ENCODE results near the gene CDKN2AIP. TPM values are rescaled to one million over a fixed set of nuclear protein-coding genes. Genes with fewer than 3 reads are reported as not detected.

Gene CDKN2AIP
- total RNA-seq, 2 experiments from 2014 or later = 55.7 to 56.9 TPM

DNA sequence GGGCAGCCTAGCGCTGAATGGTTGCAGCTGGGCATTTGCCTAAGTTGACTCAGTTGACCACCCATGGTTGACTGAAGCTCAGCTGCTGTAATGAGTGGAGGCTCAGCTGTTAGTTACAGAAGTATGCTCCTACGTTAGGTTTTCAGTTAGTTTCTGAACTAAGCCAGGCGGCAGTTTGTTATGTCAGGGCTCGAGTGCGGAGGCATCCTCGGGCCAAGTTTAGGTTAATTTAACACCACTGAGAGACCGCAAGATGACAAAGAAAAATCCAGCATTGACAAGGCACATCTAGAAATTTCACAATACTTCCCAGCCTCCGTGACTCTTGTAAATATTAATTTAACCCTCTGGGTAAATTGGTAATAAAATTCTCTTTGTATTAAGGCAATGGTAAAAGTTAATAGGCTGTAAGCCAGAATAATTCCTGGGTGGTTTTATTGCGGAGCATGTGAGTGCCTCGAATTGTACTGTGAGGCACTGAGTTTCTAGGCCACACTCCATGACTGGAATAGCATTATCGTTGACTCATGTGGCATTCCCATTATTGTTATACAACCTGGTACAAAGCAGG lies 33.1 kb upstream of the CDKN2AIP start:
- Mint-ChIP-seq H3K36me3 (ENCODE audit: low read depth) (no peaks in the 10 kb centered on the region), H3K27ac (no peak overlapping the region), H3K27me3 (no peaks in the 10 kb centered on the region), H3K4me3 (no peak overlapping the region), H3K9me3 (no peaks in the 10 kb centered on the region), H3K4me1 (ENCODE audit: low read depth) (no peaks in the 10 kb centered on the region)
- ATAC-seq (ENCODE audit: poor library complexity) (no peak), DNase-seq (no peak)
- TF ChIP-seq, protein P1, sequence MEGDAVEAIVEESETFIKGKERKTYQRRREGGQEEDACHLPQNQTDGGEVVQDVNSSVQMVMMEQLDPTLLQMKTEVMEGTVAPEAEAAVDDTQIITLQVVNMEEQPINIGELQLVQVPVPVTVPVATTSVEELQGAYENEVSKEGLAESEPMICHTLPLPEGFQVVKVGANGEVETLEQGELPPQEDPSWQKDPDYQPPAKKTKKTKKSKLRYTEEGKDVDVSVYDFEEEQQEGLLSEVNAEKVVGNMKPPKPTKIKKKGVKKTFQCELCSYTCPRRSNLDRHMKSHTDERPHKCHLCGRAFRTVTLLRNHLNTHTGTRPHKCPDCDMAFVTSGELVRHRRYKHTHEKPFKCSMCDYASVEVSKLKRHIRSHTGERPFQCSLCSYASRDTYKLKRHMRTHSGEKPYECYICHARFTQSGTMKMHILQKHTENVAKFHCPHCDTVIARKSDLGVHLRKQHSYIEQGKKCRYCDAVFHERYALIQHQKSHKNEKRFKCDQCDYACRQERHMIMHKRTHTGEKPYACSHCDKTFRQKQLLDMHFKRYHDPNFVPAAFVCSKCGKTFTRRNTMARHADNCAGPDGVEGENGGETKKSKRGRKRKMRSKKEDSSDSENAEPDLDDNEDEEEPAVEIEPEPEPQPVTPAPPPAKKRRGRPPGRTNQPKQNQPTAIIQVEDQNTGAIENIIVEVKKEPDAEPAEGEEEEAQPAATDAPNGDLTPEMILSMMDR (IDR thresholded peaks at IDR 0.05) = no peak
- intact Hi-C loops (cut with DNase I, micrococcal nuclease) = no loop called here
- Histone ChIP-seq H3K9me3 (ENCODE audit: control insufficient read depth in 1 of 2, insufficient read depth in 1 of 2, low read length in 2 of 2) (no peaks in the 10 kb centered on the region), H3K4me3 (ENCODE audit: low read length) (no peak overlapping the region), H3K27ac (ENCODE audit: low read depth in 1 of 2, low read length in 2 of 2) (no peak overlapping the region), H3K36me3 (ENCODE audit: insufficient read depth, low read length) (no peaks in the 10 kb centered on the region), H3K27me3 (ENCODE audit: control insufficient read depth in 1 of 2, insufficient read depth in 2 of 2, low read length in 2 of 2) (no peaks in the 10 kb centered on the region), H3K4me1 (ENCODE audit: insufficient read depth, low read length) (peaks cover 7% of the 10 kb centered on the region)
- ChIA-PET POLR2A (no interaction called here), CTCF (no interaction called here)

DNA sequence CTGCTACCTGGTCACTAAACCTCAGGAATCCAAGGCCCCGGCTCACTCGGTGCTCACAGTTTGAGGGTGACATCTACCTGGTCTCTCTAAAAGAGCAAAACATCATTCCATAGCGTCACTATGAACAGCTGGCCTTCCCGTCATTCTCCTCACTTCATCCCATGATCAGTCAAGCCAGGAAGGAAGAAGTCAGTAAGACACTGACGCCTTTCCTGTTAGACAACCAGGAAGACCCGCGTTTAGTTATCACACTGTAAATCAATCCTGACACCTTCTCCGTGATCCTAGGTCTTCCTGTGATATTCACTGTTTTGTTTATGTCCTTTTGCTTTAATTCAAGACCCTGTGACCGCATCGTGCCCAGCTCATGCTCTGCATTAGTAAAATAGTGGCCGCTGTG lies 31.6 kb upstream of the CDKN2AIP start:
- ChIA-PET POLR2A (no interaction called here), CTCF (no interaction called here)
- Histone ChIP-seq H3K9me3 (ENCODE audit: control insufficient read depth in 1 of 2, insufficient read depth in 1 of 2, low read length in 2 of 2) (no peaks in the 10 kb centered on the region), H3K4me1 (ENCODE audit: insufficient read depth, low read length) (no peaks in the 10 kb centered on the region), H3K36me3 (ENCODE audit: insufficient read depth, low read length) (no peaks in the 10 kb centered on the region), H3K4me3 (ENCODE audit: low read length) (no peak overlapping the region), H3K27me3 (ENCODE audit: control insufficient read depth in 1 of 2, insufficient read depth in 2 of 2, low read length in 2 of 2) (no peaks in the 10 kb centered on the region), H3K27ac (ENCODE audit: low read depth in 1 of 2, low read length in 2 of 2) (no peak overlapping the region)
- Mint-ChIP-seq H3K4me1 (ENCODE audit: low read depth) (no peaks in the 10 kb centered on the region), H3K9me3 (no peaks in the 10 kb centered on the region), H3K4me3 (no peak overlapping the region), H3K36me3 (ENCODE audit: low read depth) (no peaks in the 10 kb centered on the region), H3K27me3 (no peaks in the 10 kb centered on the region), H3K27ac (no peak overlapping the region)
- intact Hi-C loops (cut with DNase I, micrococcal nuclease) = no loop called here
- TF ChIP-seq, protein P1 (IDR thresholded peaks at IDR 0.05) = no peak
- ATAC-seq (ENCODE audit: poor library complexity) = no peak
- no peak for DNase-seq

DNA sequence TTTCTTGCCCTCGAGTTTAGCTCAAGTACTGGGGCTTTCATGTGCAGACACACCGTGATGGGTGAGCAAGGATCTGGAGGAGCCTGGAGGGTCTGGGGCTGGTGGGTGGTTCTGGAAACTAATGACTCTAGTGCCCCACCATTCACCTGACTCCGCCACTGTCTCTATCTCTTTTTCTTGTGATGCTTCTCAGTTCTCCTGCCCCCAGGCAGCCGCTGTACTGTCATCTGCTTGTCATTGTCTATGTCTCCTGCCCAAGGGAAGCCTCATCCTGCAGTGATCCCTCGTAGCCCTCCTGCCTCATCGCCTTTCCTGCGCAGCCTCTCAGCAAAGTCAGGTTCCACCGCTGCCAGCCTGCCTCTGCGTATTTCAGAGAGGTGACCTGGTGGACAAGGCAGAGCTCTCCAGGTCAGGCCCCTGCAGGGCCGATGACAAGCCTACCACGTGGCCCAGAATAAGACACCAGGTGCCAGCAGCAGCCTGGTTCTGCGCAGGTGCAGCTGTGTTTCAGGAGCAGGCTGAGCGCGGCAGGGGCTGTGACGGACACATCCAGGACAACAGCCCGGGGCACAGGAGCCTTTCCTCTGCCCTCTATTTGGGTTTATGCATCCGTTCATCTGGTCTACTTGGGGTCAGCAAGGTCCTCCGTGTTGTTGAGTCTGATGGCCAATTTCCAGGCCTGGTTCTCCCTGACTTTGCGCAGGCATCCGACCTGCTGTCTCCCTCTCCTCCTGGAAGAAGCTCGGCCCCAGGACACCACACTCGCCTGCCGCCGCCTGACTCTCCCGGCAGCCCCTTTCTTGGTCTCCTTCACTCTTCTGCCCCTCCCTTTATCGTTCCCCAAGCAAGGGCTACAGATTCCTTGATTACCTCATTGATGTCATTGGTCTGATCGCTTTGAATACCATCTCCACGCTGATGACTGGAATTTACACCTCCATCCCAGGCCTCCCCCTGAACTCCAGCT lies 30.9 kb upstream of the CDKN2AIP start:
- ChIA-PET POLR2A (no interaction called here), CTCF (no interaction called here)
- intact Hi-C loops (cut with DNase I, micrococcal nuclease) = no loop called here
- Histone ChIP-seq H3K9me3 (ENCODE audit: control insufficient read depth in 1 of 2, insufficient read depth in 1 of 2, low read length in 2 of 2) (no peaks in the 10 kb centered on the region), H3K27ac (ENCODE audit: low read depth in 1 of 2, low read length in 2 of 2) (no peak overlapping the region), H3K4me3 (ENCODE audit: low read length) (no peak overlapping the region), H3K27me3 (ENCODE audit: control insufficient read depth in 1 of 2, insufficient read depth in 2 of 2, low read length in 2 of 2) (no peaks in the 10 kb centered on the region), H3K4me1 (ENCODE audit: insufficient read depth, low read length) (no peaks in the 10 kb centered on the region), H3K36me3 (ENCODE audit: insufficient read depth, low read length) (no peaks in the 10 kb centered on the region)
- no peak overlapping the region for H3K27ac Mint-ChIP-seq
- no peak overlapping the region for H3K4me3 Mint-ChIP-seq
- H3K9me3 Mint-ChIP-seq = no peaks in the 10 kb centered on the region
- no peak for ATAC-seq (ENCODE audit: poor library complexity)
- no peaks in the 10 kb centered on the region for H3K36me3 Mint-ChIP-seq (ENCODE audit: low read depth)
- H3K4me1 Mint-ChIP-seq (ENCODE audit: low read depth) = no peaks in the 10 kb centered on the region
- TF ChIP-seq, protein P1 (IDR thresholded peaks at IDR 0.05) = no peak
- H3K27me3 Mint-ChIP-seq = no peaks in the 10 kb centered on the region
- no peak for DNase-seq
